GM23338 (cell line): ENCODE data around the gene IL1RL1.

Experiments
- CREB1 ChIP-seq: fragments of 250-450 bp; sonication (Bioruptor Pico); IDR thresholded peaks from 2 replicates; pipeline ENCODE4 v1.5.0; 2020; ENCODE audit warnings: low read depth, mild to moderate bottlenecking, moderate library complexity
- EZH2 ChIP-seq: fragments of 200-600 bp; sonication (generic); IDR thresholded peaks from one replicate; pipeline ENCODE4 v1.8.0; 2017; ENCODE audit warnings: antibody characterized with exemption, mild to moderate bottlenecking, low read depth; ENCODE audit not compliant: unreplicated experiment
- EZH2phosphoT487 ChIP-seq: fragments of 200-600 bp; sonication (generic); IDR thresholded peaks from one replicate; pipeline ENCODE4 v1.8.1; 2018; ENCODE audit warnings: antibody characterized with exemption; ENCODE audit not compliant: unreplicated experiment
- JUNB ChIP-seq: IDR thresholded peaks from one replicate; pipeline ENCODE4 v1.6.1; 2016; ENCODE audit warnings: antibody characterized with exemption; ENCODE audit not compliant: unreplicated experiment
- NANOG ChIP-seq: IDR thresholded peaks from 2 replicates; pipeline ENCODE4 v1.6.1; 2016; ENCODE audit warnings: antibody characterized with exemption, borderline replicate concordance
- POLR2AphosphoS5 ChIP-seq: IDR thresholded peaks from 2 replicates; pipeline ENCODE4 v1.6.1; 2016; ENCODE audit warnings: antibody characterized with exemption, low read depth
- STAT1 ChIP-seq: IDR thresholded peaks from one replicate; pipeline ENCODE4 v1.6.1; 2016; ENCODE audit warnings: antibody characterized with exemption; ENCODE audit not compliant: unreplicated experiment
- ZNF114 ChIP-seq: fragments of 250-450 bp; sonication (Bioruptor Pico); IDR thresholded peaks from 2 replicates; pipeline ENCODE4 v1.5.0; 2020; ENCODE audit warnings: mild to moderate bottlenecking, moderate library complexity
- ZNF331 ChIP-seq: fragments of 250-450 bp; sonication (Bioruptor Pico); IDR thresholded peaks from 2 replicates; pipeline ENCODE4 v1.5.0; 2020; ENCODE audit warnings: low read depth, mild to moderate bottlenecking, moderate library complexity
- TF ChIP-seq, protein P1 (sequence below), 2 experiments: fragments of 200-600 bp in 1 of 2; sonication (generic) in 1 of 2; conservative IDR thresholded peaks; 2 replicates each; pipeline versions ENCODE4 v1.5.1 to v1.6.1; 2016 to 2017; ENCODE audit warnings: antibody characterized with exemption in 2 of 2, low read depth in 2 of 2, mild to moderate bottlenecking in 2 of 2, moderate library complexity in 1 of 2
- TF ChIP-seq, protein P2 (sequence below): IDR thresholded peaks from one replicate; pipeline ENCODE4 v1.6.1; 2018; ENCODE audit warnings: antibody characterized with exemption; ENCODE audit not compliant: unreplicated experiment
- TF ChIP-seq, protein P3 (sequence below): IDR thresholded peaks from 2 replicates; pipeline ENCODE4 v1.6.1; 2016; ENCODE audit warnings: antibody characterized with exemption
- TF ChIP-seq, protein P4 (sequence below): fragments of 250-450 bp; sonication (Bioruptor Pico); IDR thresholded peaks from 2 replicates; pipeline ENCODE4 v1.5.0; 2020; ENCODE audit warnings: mild to moderate bottlenecking, moderate library complexity

DNA sequence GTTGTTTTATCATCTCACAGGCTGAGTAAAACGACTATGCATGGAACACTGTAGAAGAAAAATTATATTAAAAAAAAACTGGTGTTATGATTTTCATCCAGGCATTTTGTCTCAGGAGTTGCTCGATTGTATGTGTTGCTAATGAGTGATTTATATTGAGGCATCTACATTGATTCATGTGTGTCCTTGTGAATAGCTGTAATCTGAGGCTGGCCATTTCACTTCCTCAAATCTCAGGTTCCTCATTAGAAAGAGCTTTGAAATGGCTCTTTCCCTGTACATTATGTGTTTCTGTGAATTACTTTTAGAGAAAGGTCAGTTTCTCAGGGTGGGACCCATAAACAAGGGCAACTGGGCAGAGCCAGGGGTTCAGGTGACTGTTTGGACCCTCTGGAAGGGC is 46.6 kb downstream of the IL1RL1 start:
- TF ChIP-seq, protein P1, sequence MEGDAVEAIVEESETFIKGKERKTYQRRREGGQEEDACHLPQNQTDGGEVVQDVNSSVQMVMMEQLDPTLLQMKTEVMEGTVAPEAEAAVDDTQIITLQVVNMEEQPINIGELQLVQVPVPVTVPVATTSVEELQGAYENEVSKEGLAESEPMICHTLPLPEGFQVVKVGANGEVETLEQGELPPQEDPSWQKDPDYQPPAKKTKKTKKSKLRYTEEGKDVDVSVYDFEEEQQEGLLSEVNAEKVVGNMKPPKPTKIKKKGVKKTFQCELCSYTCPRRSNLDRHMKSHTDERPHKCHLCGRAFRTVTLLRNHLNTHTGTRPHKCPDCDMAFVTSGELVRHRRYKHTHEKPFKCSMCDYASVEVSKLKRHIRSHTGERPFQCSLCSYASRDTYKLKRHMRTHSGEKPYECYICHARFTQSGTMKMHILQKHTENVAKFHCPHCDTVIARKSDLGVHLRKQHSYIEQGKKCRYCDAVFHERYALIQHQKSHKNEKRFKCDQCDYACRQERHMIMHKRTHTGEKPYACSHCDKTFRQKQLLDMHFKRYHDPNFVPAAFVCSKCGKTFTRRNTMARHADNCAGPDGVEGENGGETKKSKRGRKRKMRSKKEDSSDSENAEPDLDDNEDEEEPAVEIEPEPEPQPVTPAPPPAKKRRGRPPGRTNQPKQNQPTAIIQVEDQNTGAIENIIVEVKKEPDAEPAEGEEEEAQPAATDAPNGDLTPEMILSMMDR (conservative IDR thresholded peaks at IDR 0.05; ENCODE audit: low read depth in 2 of 2), result no peak
- TF ChIP-seq, protein P2, sequence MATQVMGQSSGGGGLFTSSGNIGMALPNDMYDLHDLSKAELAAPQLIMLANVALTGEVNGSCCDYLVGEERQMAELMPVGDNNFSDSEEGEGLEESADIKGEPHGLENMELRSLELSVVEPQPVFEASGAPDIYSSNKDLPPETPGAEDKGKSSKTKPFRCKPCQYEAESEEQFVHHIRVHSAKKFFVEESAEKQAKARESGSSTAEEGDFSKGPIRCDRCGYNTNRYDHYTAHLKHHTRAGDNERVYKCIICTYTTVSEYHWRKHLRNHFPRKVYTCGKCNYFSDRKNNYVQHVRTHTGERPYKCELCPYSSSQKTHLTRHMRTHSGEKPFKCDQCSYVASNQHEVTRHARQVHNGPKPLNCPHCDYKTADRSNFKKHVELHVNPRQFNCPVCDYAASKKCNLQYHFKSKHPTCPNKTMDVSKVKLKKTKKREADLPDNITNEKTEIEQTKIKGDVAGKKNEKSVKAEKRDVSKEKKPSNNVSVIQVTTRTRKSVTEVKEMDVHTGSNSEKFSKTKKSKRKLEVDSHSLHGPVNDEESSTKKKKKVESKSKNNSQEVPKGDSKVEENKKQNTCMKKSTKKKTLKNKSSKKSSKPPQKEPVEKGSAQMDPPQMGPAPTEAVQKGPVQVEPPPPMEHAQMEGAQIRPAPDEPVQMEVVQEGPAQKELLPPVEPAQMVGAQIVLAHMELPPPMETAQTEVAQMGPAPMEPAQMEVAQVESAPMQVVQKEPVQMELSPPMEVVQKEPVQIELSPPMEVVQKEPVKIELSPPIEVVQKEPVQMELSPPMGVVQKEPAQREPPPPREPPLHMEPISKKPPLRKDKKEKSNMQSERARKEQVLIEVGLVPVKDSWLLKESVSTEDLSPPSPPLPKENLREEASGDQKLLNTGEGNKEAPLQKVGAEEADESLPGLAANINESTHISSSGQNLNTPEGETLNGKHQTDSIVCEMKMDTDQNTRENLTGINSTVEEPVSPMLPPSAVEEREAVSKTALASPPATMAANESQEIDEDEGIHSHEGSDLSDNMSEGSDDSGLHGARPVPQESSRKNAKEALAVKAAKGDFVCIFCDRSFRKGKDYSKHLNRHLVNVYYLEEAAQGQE, result no peak
- no peak for TF ChIP-seq EZH2
- TF ChIP-seq STAT1, result no peak
- TF ChIP-seq POLR2AphosphoS5, result no peak
- TF ChIP-seq EZH2phosphoT487, result no peak
- TF ChIP-seq, protein P3, sequence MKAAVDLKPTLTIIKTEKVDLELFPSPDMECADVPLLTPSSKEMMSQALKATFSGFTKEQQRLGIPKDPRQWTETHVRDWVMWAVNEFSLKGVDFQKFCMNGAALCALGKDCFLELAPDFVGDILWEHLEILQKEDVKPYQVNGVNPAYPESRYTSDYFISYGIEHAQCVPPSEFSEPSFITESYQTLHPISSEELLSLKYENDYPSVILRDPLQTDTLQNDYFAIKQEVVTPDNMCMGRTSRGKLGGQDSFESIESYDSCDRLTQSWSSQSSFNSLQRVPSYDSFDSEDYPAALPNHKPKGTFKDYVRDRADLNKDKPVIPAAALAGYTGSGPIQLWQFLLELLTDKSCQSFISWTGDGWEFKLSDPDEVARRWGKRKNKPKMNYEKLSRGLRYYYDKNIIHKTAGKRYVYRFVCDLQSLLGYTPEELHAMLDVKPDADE, result no peak
- no peak for TF ChIP-seq ZNF331 (CRISPR knock-in tag)
- no peak for TF ChIP-seq CREB1
- TF ChIP-seq, protein P4, sequence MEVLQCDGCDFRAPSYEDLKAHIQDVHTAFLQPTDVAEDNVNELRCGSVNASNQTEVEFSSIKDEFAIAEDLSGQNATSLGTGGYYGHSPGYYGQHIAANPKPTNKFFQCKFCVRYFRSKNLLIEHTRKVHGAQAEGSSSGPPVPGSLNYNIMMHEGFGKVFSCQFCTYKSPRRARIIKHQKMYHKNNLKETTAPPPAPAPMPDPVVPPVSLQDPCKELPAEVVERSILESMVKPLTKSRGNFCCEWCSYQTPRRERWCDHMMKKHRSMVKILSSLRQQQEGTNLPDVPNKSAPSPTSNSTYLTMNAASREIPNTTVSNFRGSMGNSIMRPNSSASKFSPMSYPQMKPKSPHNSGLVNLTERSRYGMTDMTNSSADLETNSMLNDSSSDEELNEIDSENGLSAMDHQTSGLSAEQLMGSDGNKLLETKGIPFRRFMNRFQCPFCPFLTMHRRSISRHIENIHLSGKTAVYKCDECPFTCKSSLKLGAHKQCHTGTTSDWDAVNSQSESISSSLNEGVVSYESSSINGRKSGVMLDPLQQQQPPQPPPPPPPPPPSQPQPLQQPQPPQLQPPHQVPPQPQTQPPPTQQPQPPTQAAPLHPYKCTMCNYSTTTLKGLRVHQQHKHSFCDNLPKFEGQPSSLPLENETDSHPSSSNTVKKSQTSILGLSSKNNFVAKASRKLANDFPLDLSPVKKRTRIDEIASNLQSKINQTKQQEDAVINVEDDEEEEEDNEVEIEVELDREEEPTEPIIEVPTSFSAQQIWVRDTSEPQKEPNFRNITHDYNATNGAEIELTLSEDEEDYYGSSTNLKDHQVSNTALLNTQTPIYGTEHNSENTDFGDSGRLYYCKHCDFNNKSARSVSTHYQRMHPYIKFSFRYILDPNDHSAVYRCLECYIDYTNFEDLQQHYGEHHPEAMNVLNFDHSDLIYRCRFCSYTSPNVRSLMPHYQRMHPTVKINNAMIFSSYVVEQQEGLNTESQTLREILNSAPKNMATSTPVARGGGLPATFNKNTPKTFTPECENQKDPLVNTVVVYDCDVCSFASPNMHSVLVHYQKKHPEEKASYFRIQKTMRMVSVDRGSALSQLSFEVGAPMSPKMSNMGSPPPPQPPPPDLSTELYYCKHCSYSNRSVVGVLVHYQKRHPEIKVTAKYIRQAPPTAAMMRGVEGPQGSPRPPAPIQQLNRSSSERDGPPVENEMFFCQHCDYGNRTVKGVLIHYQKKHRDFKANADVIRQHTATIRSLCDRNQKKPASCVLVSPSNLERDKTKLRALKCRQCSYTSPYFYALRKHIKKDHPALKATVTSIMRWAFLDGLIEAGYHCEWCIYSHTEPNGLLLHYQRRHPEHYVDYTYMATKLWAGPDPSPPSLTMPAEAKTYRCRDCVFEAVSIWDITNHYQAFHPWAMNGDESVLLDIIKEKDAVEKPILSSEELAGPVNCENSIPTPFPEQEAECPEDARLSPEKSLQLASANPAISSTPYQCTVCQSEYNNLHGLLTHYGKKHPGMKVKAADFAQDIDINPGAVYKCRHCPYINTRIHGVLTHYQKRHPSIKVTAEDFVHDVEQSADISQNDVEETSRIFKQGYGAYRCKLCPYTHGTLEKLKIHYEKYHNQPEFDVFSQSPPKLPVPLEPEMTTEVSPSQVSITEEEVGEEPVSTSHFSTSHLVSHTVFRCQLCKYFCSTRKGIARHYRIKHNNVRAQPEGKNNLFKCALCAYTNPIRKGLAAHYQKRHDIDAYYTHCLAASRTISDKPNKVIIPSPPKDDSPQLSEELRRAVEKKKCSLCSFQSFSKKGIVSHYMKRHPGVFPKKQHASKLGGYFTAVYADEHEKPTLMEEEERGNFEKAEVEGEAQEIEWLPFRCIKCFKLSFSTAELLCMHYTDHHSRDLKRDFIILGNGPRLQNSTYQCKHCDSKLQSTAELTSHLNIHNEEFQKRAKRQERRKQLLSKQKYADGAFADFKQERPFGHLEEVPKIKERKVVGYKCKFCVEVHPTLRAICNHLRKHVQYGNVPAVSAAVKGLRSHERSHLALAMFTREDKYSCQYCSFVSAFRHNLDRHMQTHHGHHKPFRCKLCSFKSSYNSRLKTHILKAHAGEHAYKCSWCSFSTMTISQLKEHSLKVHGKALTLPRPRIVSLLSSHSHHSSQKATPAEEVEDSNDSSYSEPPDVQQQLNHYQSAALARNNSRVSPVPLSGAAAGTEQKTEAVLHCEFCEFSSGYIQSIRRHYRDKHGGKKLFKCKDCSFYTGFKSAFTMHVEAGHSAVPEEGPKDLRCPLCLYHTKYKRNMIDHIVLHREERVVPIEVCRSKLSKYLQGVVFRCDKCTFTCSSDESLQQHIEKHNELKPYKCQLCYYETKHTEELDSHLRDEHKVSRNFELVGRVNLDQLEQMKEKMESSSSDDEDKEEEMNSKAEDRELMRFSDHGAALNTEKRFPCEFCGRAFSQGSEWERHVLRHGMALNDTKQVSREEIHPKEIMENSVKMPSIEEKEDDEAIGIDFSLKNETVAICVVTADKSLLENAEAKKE, result no peak
- TF ChIP-seq JUNB, result no peak
- TF ChIP-seq NANOG, result no peak
- TF ChIP-seq ZNF114 (CRISPR knock-in tag), result no peak
